ENCODE results near the gene GPR141.

- TF ChIP-seq POLR2A (IDR thresholded peaks at IDR 0.05; ENCODE audit: low read length) (no peak), GATA1 (IDR thresholded peaks at IDR 0.05; ENCODE audit: low read depth, low read length) (no peak)
Observed at GRCh38 chr7:37645282-37646050, 38.1 kb upstream of the GPR141 start.

All from erythroblast (primary cell).